HCT116 (cell line): ENCODE measurements around the gene MYO10.

Experiments used
- CBX3 ChIP-seq: IDR thresholded peaks from 2 replicates; pipeline ENCODE4 v1.6.1; 2012; ENCODE audit warnings: low read depth
- CEBPB ChIP-seq: IDR thresholded peaks from 2 replicates; pipeline ENCODE4 v1.6.1; 2012; ENCODE audit warnings: low read depth
- EZH2 ChIP-seq: fragments of 200-600 bp; sonication (generic); IDR thresholded peaks from 2 replicates; pipeline ENCODE4 v1.6.1; 2017; ENCODE audit warnings: antibody characterized with exemption, mixed run types
- EZH2phosphoT487 ChIP-seq: fragments of 200-600 bp; IDR thresholded peaks from 2 replicates; pipeline ENCODE4 v1.6.1; 2018; ENCODE audit warnings: antibody characterized with exemption, borderline replicate concordance
- POLR2A ChIP-seq: IDR thresholded peaks from 2 replicates; pipeline ENCODE4 v1.7.0; 2011; ENCODE audit warnings: borderline replicate concordance; ENCODE audit not compliant: insufficient read depth, insufficient read length; ENCODE audit errors: extremely low read depth
- POLR2AphosphoS5 ChIP-seq: IDR thresholded peaks from 2 replicates; pipeline ENCODE4 v1.6.1; 2011; ENCODE audit warnings: mild to moderate bottlenecking, low read depth, low read length, moderate library complexity
- RAD21 ChIP-seq: IDR thresholded peaks from 2 replicates; pipeline ENCODE4 v1.6.1; 2012; ENCODE audit warnings: low read depth, mild to moderate bottlenecking
- TCF7L2 ChIP-seq: IDR thresholded peaks from 2 replicates; pipeline ENCODE4 v1.7.0; 2011; ENCODE audit warnings: borderline replicate concordance, inconsistent platforms; ENCODE audit not compliant: insufficient read depth, insufficient read length; ENCODE audit errors: extremely low read depth
- TF ChIP-seq, protein P1 (sequence below), 3 experiments: fragments of 200-600 bp in 1 of 3; sonication (generic) in 1 of 3; IDR thresholded peaks in 2 of 3; conservative IDR thresholded peaks in 1 of 3; 2 replicates each; pipeline ENCODE4 v1.5.1; 2012 to 2017; ENCODE audit warnings: low read depth in 2 of 3, low read length in 2 of 3, antibody characterized with exemption in 1 of 3, borderline replicate concordance in 1 of 3, control low read depth in 1 of 3, mild to moderate bottlenecking in 1 of 3, mixed read lengths in 1 of 3, mixed run types in 1 of 3, moderate library complexity in 1 of 3; ENCODE audit not compliant: insufficient read depth in 1 of 3
- TF ChIP-seq, protein P2 (sequence below): IDR thresholded peaks from 2 replicates; pipeline ENCODE4 v1.6.1; 2012
- TF ChIP-seq, protein P3 (sequence below): IDR thresholded peaks from 2 replicates; pipeline ENCODE4 v1.6.1; 2011; ENCODE audit warnings: mild to moderate bottlenecking, low read length, moderate library complexity; ENCODE audit not compliant: insufficient replicate concordance; ENCODE audit errors: extremely low read depth
- TF ChIP-seq, protein P4 (sequence below): IDR thresholded peaks from 2 replicates; pipeline ENCODE4 v1.6.1; 2012; ENCODE audit warnings: low read depth
- TF ChIP-seq, protein P5 (sequence below): IDR thresholded peaks from 2 replicates; pipeline ENCODE4 v1.6.1; 2012

DNA sequence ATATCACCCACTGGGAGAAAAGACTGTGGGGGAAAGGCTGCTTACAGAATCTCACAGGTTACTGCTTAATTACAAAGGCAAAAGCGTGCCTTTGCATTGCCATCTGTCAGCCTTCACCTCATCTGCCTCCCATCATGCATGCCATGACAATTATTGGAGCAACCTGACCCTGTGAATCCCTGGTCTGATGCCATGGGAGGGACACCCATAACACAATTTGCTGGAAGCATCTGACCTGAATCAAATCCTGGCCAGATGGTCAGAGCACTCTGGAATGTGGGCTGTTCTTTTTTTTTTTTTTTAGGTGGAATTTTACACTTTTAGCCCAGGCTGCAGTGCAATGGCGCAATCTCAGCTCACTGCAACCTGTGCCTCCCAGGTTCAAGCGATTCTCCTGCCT is 307.7 kb downstream of the MYO10 start:
- TF ChIP-seq, protein P1, sequence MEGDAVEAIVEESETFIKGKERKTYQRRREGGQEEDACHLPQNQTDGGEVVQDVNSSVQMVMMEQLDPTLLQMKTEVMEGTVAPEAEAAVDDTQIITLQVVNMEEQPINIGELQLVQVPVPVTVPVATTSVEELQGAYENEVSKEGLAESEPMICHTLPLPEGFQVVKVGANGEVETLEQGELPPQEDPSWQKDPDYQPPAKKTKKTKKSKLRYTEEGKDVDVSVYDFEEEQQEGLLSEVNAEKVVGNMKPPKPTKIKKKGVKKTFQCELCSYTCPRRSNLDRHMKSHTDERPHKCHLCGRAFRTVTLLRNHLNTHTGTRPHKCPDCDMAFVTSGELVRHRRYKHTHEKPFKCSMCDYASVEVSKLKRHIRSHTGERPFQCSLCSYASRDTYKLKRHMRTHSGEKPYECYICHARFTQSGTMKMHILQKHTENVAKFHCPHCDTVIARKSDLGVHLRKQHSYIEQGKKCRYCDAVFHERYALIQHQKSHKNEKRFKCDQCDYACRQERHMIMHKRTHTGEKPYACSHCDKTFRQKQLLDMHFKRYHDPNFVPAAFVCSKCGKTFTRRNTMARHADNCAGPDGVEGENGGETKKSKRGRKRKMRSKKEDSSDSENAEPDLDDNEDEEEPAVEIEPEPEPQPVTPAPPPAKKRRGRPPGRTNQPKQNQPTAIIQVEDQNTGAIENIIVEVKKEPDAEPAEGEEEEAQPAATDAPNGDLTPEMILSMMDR (IDR thresholded peaks at IDR 0.05 in 2 of 3, conservative IDR thresholded peaks at IDR 0.05 in 1 of 3; ENCODE audit: borderline replicate concordance in 1 of 3, insufficient read depth in 1 of 3, low read depth in 2 of 3, low read length in 2 of 3): no peak
- TF ChIP-seq EZH2phosphoT487: no peak
- TF ChIP-seq, protein P2, sequence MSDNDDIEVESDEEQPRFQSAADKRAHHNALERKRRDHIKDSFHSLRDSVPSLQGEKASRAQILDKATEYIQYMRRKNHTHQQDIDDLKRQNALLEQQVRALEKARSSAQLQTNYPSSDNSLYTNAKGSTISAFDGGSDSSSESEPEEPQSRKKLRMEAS: no peak
- TF ChIP-seq, protein P3, sequence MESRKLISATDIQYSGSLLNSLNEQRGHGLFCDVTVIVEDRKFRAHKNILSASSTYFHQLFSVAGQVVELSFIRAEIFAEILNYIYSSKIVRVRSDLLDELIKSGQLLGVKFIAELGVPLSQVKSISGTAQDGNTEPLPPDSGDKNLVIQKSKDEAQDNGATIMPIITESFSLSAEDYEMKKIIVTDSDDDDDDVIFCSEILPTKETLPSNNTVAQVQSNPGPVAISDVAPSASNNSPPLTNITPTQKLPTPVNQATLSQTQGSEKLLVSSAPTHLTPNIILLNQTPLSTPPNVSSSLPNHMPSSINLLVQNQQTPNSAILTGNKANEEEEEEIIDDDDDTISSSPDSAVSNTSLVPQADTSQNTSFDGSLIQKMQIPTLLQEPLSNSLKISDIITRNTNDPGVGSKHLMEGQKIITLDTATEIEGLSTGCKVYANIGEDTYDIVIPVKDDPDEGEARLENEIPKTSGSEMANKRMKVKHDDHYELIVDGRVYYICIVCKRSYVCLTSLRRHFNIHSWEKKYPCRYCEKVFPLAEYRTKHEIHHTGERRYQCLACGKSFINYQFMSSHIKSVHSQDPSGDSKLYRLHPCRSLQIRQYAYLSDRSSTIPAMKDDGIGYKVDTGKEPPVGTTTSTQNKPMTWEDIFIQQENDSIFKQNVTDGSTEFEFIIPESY: no peak
- TF ChIP-seq, protein P4, sequence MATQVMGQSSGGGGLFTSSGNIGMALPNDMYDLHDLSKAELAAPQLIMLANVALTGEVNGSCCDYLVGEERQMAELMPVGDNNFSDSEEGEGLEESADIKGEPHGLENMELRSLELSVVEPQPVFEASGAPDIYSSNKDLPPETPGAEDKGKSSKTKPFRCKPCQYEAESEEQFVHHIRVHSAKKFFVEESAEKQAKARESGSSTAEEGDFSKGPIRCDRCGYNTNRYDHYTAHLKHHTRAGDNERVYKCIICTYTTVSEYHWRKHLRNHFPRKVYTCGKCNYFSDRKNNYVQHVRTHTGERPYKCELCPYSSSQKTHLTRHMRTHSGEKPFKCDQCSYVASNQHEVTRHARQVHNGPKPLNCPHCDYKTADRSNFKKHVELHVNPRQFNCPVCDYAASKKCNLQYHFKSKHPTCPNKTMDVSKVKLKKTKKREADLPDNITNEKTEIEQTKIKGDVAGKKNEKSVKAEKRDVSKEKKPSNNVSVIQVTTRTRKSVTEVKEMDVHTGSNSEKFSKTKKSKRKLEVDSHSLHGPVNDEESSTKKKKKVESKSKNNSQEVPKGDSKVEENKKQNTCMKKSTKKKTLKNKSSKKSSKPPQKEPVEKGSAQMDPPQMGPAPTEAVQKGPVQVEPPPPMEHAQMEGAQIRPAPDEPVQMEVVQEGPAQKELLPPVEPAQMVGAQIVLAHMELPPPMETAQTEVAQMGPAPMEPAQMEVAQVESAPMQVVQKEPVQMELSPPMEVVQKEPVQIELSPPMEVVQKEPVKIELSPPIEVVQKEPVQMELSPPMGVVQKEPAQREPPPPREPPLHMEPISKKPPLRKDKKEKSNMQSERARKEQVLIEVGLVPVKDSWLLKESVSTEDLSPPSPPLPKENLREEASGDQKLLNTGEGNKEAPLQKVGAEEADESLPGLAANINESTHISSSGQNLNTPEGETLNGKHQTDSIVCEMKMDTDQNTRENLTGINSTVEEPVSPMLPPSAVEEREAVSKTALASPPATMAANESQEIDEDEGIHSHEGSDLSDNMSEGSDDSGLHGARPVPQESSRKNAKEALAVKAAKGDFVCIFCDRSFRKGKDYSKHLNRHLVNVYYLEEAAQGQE: no peak
- no peak for TF ChIP-seq TCF7L2
- TF ChIP-seq POLR2AphosphoS5: no peak
- TF ChIP-seq, protein P5, sequence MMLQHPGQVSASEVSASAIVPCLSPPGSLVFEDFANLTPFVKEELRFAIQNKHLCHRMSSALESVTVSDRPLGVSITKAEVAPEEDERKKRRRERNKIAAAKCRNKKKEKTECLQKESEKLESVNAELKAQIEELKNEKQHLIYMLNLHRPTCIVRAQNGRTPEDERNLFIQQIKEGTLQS: no peak
- no peak for TF ChIP-seq POLR2A
- TF ChIP-seq RAD21: no peak
- no peak for TF ChIP-seq CBX3
- no peak for TF ChIP-seq EZH2
- no peak for TF ChIP-seq CEBPB
